SKM-1 treated with dmso at 0.1 percent for 144 hours (cell line): ENCODE results near the gene SMYD4.
"Not testable (repeated sequence)": the region's sequence is repeated elsewhere in the genome, so short reads cannot be mapped to it uniquely, and the experiment has no call there.

Experiments
- DNase-seq: peaks from one replicate; lab custom pipeline; 2025; ENCODE audit not compliant: unreplicated experiment; lab: John Stamatoyannopoulos, UW

SMYD4 gene

GRCh38 chr17:1834380-1835149 is 4.9 kb upstream of the SMYD4 start:
- no peak for DNase-seq

GRCh38 chr17:1830288-1830687 is 586 bp upstream of the SMYD4 start:
- no peak for DNase-seq

- DNase-seq, result no peak
These were observed 498 bp downstream of the SMYD4 start for GRCh38 chr17:1829216-1829591.

GRCh38 chr17:1820528-1821252 is 9.0 kb downstream of the SMYD4 start:
- no peak for DNase-seq

GRCh38 chr17:1813088-1813487 is 16.6 kb downstream of the SMYD4 start:
- no peak for DNase-seq

- no peak for DNase-seq
These were observed 19.1 kb downstream of the SMYD4 start for GRCh38 chr17:1810450-1811103.

- DNase-seq, result not testable (repeated sequence)
These were observed 19.9 kb downstream of the SMYD4 start for GRCh38 chr17:1809815-1810214.

GRCh38 chr17:1808644-1809043 is 21.1 kb downstream of the SMYD4 start:
- DNase-seq, result no peak

GRCh38 chr17:1807890-1808289 is 21.8 kb downstream of the SMYD4 start:
- DNase-seq, result no peak

GRCh38 chr17:1803280-1803679 is 26.4 kb downstream of the SMYD4 start:
- no peak for DNase-seq

- no peak for DNase-seq
These were observed 27.3 kb downstream of the SMYD4 start for GRCh38 chr17:1802429-1802828.

GRCh38 chr17:1800712-1801111 is 29.0 kb downstream of the SMYD4 start:
- no peak for DNase-seq

GRCh38 chr17:1800240-1800639 is 29.5 kb downstream of the SMYD4 start:
- DNase-seq, result no peak

GRCh38 chr17:1797846-1798245 is 31.9 kb downstream of the SMYD4 start:
- not testable (repeated sequence) for DNase-seq

- no peak for DNase-seq
These were observed 32.4 kb downstream of the SMYD4 start for GRCh38 chr17:1797323-1797722.

- no peak for DNase-seq
These were observed 32.9 kb downstream of the SMYD4 start for GRCh38 chr17:1796800-1797199.

- no peak for DNase-seq
These were observed 36.3 kb downstream of the SMYD4 start for GRCh38 chr17:1793447-1793806.

GRCh38 chr17:1792495-1793446 is 36.9 kb downstream of the SMYD4 start:
- no peak for DNase-seq

GRCh38 chr17:1789936-1790335 is 39.8 kb downstream of the SMYD4 start:
- DNase-seq, result no peak

GRCh38 chr17:1787301-1787902 is 42.3 kb downstream of the SMYD4 start:
- no peak for DNase-seq

GRCh38 chr17:1786708-1787107 is 43.0 kb downstream of the SMYD4 start:
- DNase-seq, result no peak
